Activated naive CD4-positive, alpha-beta T cell (primary cell): ENCODE measurements around the gene PGS1.

ENCODE experiments used
- DNase-seq, 4 experiments: peaks; one replicate each; lab custom pipeline; 2025; lab: John Stamatoyannopoulos, UW

The PGS1 gene

DNA sequence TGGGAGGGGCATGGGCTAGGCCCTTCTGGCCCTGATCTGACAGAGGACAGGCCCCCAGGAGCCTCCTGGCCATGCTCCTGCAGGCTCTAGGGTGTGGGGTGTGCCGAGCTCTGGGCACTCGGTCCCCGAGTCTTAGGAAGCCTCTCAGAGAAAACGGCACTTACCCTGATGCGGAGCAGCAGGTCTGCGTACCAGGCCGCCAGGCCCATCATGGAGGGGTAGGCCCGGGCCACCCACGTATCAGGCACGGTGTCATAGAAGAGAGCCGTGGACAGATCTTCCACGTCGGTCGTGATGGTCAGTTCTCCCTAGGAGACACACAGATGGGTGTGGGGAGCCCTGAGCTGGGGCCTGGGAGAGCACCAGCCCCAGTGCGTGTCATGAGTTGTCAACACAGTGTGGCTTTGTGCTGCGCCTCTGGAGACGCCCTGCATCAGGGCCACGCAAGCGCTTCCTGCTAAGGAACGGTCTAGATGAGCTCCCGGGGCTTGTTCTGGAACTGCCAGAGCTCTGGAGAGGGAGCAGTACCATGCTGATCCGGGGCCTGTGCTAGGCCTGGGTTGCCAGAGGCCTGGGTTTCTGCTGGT is 47.9 kb downstream of the PGS1 start:
- no peak for DNase-seq

DNA sequence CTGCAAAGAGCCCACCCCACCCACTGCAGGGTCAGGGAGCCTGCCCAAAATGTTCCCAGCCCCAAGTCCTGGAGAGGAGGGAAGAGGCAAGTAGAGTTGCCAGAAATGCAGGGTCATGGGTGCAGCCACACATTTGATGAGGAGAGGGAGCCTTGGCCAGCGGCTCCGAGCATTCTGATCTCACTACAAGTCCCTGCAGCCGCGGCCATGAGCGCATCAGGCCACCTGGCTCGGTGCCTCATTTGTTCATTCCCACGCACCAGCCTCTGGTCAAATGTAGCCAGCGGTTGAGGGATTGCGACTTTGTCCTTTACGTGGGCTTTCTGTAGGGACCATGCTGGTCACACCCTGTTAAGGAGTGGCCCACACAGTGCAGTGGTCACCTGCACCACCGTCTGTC is 48.7 kb downstream of the PGS1 start:
- DNase-seq = no peak

DNA sequence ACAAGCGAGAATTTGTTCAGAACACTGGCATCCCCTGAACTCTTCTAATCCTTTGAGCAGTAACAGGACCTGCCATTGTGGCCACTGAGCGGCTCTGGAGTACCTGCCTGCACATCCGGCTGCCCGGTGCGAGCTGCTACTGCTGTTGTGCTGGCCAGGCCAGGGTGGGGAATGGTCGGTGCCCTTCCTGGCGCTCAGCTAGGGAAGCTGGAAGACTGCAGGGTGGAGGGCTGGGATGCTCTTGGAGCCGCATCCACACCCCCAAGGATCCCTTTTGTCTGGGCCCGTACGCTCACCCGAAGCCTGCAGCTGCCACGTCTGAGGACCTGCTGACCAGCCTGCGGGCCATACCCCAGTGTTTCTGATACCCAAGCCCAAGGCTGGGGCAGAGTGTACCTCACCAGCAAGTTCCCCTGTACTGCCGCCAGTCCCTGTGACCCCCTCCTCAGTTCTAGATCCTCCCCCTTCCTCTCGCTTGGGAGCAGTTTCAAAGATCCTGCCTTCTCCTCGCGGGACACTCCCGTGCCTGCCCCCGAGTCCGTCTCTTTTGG is 49.7 kb downstream of the PGS1 start:
- DNase-seq = no peak

DNA sequence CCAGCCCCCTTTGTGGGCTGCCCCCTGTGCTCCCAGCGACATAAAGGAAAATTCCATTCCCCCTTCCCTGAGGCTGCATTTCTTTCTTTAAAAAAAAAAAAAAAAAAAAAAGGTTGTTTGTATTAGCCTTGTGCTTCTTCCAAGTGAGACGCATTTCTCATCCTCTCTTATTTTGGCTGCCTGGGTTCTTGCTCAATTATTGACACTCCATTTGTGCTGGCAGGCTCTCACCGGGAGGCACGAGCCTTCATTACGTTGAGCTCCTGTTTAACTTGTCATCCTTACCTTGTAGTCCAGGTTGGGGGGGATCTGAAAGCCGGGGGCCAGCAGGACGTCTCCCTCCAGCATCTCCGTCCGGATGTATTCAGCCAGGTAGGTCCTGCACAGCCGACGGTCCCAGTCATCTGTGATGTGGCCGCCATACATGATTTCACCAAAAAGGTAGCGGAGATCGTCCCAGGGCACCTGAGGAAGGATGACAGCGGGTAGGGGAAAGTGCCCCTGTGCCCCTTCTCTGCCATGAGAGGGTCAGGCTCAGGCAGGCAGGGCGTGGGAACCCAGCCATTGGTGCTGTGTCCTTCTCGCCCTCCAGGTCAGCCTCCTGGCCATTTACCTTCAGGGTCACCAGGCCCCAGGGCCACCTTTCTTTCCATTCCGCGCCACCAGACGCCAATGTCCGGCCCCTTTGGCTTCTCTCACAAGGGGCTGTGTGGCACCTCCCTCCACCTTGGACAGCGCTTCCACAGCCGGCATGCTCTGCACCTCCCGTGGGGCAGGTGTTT is 50.6 kb downstream of the PGS1 start:
- no peak for DNase-seq

DNA sequence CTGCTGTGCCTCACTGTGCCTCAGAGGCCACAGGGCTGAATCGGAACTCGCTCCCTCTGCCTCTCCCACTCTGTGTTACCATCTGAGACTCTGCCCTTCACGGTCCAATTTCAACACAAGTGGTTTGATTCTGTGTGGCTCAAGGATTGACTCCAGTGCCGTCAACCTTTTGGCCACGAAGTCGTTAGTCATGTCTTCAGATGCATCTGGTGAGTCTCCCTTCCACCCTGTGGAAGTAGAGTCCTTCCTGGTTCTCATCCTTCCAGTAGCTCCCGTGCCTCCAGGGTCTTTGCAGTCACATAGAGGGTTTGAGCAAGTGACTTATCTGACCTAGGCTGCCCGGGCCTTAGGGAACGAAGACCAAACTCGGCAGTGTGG is 51.2 kb downstream of the PGS1 start:
- DNase-seq = no peak

DNA sequence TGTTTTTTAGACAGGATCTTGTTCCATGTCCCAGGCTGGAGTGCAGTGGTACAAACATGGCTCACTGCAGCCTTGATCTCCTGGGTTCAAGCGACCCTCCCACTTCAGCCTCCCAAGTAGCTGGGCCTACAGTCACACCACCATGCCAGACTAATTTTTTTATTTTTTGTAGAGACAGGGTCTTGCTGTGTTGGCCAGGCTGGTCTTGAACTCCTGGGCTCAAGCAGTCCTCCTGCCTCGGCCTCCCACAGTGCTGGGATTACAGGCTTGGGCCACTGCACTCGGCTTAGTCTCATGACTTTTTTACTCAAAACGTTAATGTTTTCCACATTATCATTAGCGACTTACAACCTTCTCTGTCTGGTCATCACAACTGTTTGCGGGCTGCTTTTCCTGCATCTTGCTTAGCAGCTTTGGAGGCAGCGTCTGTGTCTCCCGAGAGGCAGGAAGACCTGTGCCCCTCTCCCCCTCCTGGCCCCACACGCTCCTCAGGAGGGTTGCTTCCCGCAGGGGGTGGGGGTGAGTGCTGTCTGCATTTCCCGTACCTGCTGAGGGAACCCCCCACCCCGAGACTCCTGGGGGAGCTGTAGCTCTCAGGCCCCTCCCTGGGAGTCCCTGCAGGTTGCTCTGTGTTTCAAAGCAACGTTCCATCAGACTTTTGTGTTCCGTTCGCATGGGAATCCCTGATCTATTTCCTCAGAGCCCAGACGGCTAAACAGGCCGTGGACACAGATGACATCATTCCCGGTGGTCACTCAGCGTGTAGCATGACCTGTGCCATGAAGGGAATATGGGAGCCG is 52.6 kb downstream of the PGS1 start:
- DNase-seq = no peak

DNA sequence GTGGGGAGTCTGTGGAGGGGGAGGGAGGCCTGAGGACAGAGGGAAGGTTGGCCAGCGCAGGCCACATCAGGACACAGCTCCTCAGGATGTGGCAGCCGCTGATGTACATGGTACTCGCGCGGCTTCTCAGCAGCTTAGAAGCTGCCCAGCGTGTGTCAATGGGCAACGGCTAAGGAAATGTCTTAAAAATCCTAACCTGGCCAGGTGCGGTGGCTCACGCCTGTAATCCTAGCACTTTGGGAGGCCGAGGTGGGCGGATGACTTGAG is 53.2 kb downstream of the PGS1 start:
- no peak for DNase-seq

DNA sequence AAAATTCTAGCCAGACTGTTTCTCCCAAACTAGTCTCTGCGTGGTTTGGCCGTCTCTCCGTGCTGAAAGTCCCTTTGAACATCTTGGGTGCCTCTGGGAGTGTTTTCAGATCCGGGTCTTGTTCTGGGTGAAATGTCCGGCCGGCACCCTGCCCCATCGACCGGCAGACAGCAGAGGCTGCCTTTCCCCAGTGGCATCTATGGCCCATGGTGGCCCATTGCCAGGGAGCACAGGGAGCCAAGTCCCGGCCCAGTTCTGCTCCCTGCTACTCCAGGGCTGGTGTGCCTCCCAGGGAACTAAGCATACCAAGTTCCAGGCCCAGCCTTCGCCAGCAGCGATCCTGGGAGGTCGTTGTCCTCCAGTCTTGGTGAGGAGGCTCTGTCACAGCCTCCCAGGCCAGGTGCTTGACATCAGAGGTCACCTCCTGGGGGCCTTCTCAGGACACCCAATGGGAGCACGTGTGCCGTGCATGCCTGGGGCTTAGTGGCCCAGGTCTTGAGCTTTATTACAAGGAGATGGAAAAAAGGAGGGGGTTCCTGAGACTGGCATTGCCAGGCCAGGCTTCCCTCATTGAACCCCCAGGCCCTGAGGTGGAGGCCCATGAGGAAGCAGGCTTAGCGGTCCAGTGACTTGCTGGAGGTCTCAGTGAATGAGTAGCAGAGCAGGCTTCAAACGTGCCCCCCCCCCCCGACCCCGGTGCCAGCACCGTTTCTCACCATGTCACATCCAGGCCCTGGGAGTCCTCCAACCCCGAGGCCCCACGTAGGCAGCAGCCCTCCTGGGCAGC is 54.0 kb downstream of the PGS1 start:
- no peak for DNase-seq

DNA sequence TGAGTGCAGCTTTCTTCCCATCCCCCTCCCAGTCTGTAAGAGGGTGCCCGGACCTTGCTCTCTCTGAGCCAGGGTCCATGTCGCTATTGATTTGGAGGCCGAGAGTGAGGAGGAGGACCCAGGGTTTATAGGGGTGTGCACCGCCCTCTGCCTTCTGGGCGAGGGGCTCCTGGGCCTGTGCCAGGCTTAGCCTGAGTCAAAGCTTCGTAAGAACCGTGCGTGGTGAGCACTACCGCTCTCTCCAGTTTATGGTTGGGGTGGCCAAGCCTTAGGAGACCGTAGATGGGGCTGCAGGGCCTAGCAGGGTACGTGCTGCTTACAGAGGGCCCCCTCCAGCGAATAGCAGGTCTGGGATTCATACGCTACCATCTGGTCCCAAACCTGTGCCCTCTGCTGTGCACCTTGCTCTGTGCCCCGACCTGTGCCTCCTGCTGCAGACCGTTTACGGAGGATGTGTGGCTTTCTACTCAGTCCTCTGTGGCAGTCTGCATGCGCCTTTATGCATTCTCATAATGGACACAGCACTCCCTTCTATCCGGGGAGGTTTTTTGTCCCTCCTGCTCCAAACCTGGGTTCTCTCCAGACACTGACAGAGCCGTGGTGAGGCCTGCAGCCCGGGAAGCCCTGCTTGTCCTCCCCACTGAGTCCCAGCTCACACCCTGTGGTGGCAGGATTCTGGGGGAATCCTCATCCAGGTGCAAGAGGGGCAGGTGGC is 54.7 kb downstream of the PGS1 start:
- no peak for DNase-seq

DNA sequence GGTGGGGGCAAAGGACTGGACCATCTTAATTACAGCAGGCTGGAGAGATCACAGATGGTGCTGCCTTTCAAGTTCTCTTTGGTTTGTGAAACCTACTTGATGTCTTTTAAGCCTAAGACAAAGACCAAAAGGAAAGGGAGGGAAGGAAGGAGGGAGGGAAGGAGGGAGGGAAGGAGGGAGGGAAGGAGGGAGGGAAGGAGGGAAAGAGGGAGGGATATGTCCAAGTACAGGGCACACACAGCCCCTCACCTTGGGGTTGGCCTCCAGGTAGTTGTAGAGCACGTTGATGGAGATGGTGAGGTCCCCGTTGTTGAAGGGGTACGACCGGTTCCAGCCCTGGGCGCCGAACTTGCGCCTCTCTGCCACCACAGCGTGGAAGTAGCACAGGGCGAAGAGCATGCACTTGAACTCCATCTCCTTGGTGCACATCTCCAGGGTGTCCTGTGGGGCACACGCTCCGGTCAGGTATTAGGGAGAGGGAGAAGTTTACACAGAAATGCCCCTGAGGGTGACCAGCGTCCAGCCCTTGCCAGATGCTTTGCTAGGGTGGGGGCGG is 55.4 kb downstream of the PGS1 start:
- DNase-seq = no peak

DNA sequence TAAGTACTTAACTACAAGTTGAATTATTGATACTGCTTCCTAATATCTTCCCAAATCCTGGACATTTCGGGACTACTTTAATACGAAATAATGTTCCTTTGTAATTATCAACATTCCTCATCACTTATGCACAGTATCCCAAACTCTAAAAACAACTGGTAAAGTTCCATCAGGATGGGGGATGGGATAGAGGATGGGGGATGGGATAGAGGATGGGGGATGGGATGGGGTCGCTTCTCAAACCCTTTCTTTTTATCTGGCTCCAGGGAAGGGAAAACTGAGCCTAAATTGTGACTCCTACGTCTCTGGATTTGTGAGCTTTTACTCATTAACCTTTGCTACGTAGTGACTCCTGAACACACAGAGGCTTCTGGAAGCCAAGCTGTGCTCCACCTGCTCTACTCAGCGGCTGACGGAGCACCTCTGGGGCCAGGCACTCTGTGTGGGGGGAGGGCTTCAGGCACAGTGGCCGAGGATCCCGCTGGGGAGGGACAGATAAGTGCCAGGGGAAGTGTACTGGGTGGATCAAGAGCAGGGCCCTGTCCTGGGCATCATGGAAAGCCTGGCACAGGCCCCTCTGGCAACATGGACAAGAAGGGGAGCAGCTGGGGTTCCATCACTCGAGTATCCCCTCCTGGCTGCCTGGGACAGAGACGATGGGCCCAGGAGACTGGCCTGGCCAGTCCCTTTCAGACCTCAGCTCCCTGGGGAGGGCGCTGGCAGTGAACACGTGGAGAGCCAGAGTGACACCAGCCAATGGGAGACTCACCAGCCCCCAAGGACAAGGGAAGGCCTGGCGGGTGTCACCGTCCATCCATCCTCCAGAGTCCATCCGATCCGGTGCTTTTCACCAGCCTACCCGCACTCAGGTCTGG is 56.2 kb downstream of the PGS1 start:
- no peak for DNase-seq

DNA sequence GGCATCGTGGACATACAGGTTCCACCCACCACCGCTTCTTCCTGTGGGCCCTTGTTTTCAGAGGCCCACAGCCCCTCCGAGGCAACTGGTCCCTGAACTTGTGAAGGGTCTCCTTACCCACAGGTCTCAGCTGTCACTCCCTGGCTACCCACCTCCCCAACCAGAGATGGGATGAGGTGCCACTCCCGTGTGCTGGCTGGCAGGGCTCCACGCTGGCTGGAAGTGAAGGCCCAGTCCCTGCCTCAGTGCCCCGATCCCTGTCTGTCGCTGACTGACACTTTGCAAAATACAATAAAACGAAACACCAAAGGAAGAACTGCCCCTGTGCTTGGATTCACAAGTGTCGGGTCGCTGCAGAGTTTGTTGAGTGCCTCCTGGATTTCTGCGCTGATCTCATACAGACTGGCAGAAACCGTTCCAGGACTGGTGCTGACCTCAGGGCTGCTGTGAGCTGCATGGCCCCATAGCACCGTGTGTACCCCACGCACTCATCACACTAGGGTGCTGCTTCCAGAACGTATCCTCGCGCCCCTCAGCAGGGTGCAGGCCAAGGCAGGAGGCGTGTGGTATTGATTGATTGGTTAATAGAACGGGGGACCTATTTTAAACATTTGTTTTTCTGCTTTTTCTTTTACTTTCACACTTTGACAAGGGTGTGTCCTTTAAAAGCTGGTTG is 57.0 kb downstream of the PGS1 start:
- no peak for DNase-seq

DNA sequence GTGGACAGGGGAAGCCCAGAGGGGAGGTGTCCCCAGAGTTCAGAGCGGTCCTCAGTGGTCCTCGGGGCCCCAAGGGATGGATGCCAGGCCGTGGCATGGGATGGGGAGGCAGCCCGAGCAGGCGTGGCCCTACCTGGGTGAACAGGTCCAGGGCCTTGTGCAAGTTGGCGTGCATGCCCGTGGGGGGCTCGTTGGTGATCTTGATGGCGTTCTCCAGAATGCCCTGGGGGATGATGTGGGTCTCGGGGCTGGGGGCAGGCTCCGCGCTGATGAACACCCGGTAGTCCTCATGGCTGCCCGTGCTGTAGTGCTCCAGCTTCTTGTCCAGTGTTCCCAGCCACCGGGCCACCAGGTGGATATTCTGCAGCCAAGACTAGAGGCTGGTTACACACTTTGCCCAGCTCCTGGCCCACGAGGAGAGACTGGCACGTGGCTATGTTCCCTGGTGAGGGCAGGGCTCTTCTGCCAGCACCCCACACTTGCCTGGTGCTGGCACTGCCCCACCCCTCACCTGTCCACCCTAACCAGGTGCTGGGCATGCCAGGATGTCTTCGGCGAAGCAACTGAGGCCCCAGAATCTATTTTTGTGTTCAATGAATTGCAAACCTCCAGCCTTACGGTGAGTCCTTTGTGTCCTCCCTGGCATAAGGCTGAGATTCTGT is 59.2 kb downstream of the PGS1 start:
- DNase-seq = no peak

DNA sequence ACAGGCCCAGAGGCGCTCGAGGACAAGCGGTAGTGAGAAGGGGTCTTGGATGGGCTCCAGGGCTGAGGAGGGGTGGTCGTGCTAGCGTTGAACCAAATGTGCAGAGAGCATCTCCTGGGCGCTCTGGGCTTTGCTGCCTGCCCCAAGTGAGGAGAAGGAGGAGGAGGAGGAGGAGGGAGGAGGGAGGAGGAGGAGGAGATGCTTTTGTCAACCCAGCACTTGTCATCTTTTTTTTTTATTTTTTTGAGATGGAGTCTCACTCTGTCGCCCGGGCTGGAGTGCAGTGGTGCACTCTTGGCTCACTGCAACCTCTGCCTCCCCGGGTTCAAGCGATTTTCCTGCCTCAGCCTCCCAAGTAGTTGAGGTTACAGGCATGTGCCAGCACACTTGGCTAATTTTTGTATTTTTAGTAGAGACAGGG is 59.8 kb downstream of the PGS1 start:
- DNase-seq = no peak

DNA sequence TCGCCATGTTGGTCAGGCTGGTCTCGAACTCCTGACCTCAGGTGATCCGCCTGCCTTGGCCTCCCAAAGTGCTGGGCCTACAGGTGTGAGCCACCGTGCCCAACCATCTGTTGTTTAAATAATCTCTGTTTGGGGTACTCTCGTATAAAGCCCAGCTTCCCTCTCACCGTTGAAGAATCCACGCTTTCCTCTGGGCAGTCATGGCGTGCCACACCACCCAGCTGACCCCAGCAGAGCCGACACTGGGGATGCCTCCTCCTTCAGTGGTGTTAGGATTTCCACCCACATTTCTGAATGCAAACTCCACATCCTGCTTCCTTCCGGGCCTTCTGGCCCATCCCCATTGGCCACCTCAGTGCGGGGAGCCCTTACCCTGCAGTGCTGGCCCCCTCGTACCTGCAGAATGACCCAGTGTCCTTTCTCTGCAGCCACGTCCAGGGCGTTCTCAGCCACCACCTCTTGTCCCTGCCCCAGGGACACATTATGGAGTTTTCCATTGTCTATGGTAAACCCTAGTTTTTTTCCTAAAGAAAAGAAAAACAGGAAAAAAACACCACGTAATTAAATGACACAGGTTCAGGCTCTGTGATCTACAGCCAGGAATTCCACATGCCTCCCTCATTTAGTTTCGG is 60.4 kb downstream of the PGS1 start:
- DNase-seq = no peak

DNA sequence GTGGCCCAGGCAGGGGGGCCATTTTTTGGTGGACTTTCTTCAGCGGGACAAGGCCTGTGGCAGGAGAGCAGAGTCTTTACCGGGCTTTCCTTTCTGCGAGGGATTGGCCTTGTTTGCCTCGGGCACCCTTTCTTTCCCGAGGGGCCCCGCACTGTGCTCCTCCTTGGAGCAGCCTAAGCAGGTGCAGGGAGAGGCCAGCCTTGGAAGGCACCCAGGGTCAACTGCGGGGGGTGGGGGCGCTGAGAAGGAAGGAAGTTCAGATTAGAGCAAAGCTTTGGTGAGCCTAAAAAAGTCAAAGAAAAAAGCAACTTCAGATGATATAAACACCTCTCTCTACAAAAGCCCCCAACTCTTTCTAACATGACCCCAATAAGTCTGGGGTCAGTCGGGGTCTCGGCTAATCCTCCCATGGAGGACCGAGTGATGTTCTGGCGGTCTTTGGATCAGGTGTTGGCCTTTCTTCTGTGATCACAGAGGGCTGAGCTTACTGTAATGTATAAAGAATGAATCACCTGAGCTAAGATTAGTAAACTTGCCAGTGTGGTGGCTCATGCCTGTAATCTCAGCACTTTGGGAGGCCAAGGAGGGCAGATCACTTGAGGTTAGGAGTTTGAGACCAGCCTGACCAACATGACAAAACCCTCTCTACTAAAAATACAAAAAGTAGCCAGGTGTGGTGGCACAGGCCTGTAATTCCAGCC is 63.0 kb downstream of the PGS1 start:
- no peak for DNase-seq

DNA sequence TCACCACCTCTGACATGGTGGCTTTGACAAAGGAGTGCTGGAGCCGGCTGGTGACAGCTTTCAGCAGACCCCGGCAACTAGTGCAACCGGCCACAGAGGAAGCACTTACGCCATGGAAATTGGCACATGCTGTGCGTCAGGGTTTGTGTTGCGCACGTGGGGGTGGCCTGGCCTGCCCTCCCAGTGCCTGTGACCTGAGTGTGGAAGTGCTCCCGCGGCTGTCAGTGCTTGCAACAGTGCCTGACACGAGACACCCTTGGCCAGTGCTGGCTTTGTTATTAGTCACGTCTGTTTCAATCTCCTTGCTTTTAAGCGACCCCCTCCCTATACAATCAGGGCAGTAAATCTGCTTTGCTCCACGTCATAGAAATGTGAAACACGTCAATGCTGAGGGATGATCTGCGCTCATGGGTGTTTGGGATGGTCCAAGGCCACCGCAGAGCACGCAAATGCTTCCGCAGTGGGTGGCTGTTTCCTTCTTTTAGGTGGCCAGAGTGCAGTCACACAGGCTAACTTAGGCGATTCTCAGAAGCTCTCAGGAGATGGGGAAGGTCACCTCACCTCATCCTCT is 64.3 kb downstream of the PGS1 start:
- DNase-seq = no peak

DNA sequence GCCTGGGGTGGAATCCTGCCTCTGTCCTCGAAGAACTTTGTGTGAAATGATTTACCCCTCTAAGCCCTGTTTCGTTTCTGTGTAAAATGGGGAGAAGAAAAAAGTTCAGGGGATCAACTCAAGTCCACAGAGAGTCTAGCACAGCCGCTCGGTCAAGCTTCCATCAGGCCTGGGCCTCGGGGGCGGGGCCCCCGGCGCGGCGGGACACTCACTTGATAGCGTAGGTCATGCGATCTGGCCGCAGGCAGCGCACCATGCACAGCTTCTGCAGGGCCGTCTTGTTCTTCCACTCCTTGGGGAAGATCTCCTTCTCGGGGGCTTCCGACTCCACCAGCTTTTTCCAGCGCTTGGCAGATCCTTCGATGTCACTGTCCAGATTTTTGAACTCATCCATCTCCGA is 65.9 kb downstream of the PGS1 start:
- no peak for DNase-seq
